H1 (cell line): Measurements from ENCODE around the gene CCDC106. TPM values are rescaled to one million over a fixed set of nuclear protein-coding genes. Genes with fewer than 3 reads are reported as not detected.

Source experiments
- CTBP2 ChIP-seq: IDR thresholded peaks from 2 replicates; pipeline ENCODE4 v1.7.0; 2011; ENCODE audit warnings: borderline replicate concordance, mild to moderate bottlenecking, moderate library complexity, mixed read lengths, low read length; ENCODE audit not compliant: insufficient read depth, insufficient read length
- HDAC6 ChIP-seq: IDR thresholded peaks from one replicate; pipeline ENCODE4 v1.7.1; 2012; ENCODE audit warnings: low read depth, mild to moderate bottlenecking, inconsistent platforms, low read length, moderate library complexity
- polyA plus RNA-seq, 7 experiments: library from polyadenylated mRNA; depleted of rRNA in 3 of 7; stranded (reverse) in 5 of 7; unstranded in 2 of 7; fragments of >200 nt in 5 of 7; fragments of 200-250 nt in 2 of 7; gene quantifications; 1 replicate in 5 of 7; 2 replicates in 1 of 7; 4 replicates in 1 of 7; pipeline versions ENCODE4 v1.2.1 to v1.2.3, GENCODE V29; 2011 to 2013; ENCODE audit warnings: missing spikeins in 2 of 7, mixed read lengths in 2 of 7
- total RNA-seq: library from RNA; stranded (reverse); fragmentation: NEBNext Ultra II Directional; extraction: Animal tissue kit (Norgen Biotek cat#: 25700); gene quantifications from 2 replicates; pipeline ENCODE4 v1.2.1, GENCODE V29; 2021

Gene CCDC106
- total and polyA plus RNA-seq, 2 of the 8 experiments (the other 6 are each of a cell fraction or from before 2014, with no cell fraction given) = 12.0 to 20.1 TPM

- TF ChIP-seq CTBP2 (no peak), HDAC6 (no peak)
Observed at GRCh38 chr19:55658846-55659459, 10.9 kb downstream of the CCDC106 start (continued).
